Naive thymus-derived CD4-positive, alpha-beta T cell (primary cell): ENCODE results near the gene HOXB7. TPM values are rescaled to one million over a fixed set of nuclear protein-coding genes. Genes with fewer than 3 reads are reported as not detected.

Experiments used
- ATAC-seq: fragments of 150-1000 bp; cut with Tn5 transposase; 2 replicates; pipeline ENCODE4 v1.10.0; 2021; ENCODE audit warnings: mild to moderate bottlenecking, moderate library complexity
- CTCF ChIA-PET: fragments of 350-600 bp; sonication (Branson Sonifier 250); formaldehyde crosslinking; loops from one replicate; lab custom pipeline; 2021; ENCODE audit warnings: antibody characterized with exemption; lab: Charles Lee
- POLR2A ChIA-PET: fragments of 350-600 bp; sonication (Branson Sonifier 250); formaldehyde crosslinking; loops from one replicate; lab custom pipeline; 2021; ENCODE audit warnings: antibody characterized with exemption, inconsistent platforms; lab: Charles Lee
- DNase-seq, 9 donors: peaks; one replicate each; pipeline versions ENCODE4 v3.0.0 to v3.0.0-alpha.2; 2020 to 2022; ENCODE audit warnings: mixed read lengths in 1 of 9
- H3K27ac ChIP-seq: one replicate; pipeline ENCODE4 v1.7.0; 2013; ENCODE audit warnings: mild to moderate bottlenecking, low read depth, low read length, moderate library complexity
- H3K27me3 ChIP-seq, 2 donors: one replicate each; pipeline ENCODE4 v1.7.0; 2013; ENCODE audit warnings: low read length in 2 of 2, mild to moderate bottlenecking in 2 of 2, moderate library complexity in 2 of 2; ENCODE audit not compliant: control insufficient read depth in 2 of 2, insufficient read depth in 2 of 2
- H3K36me3 ChIP-seq, 3 experiments: 1 replicate in 2 of 3; 2 replicates in 1 of 3; pipeline ENCODE4 v1.7.0; 2013; ENCODE audit warnings: low read length in 3 of 3, mild to moderate bottlenecking in 3 of 3, moderate library complexity in 1 of 3; ENCODE audit not compliant: insufficient read depth in 3 of 3, control insufficient read depth in 2 of 3
- H3K4me1 ChIP-seq, 2 donors: one replicate each; pipeline ENCODE4 v1.7.0; 2013; ENCODE audit warnings: low read length in 2 of 2, mild to moderate bottlenecking in 2 of 2, moderate library complexity in 1 of 2; ENCODE audit not compliant: control insufficient read depth in 2 of 2, insufficient read depth in 2 of 2
- H3K4me3 ChIP-seq: 2 replicates; pipeline ENCODE4 v1.7.0; 2013; ENCODE audit warnings: mild to moderate bottlenecking, low read length
- H3K9me3 ChIP-seq, 3 experiments: 1 replicate in 2 of 3; 2 replicates in 1 of 3; pipeline ENCODE4 v1.7.0; 2013; ENCODE audit warnings: low read length in 3 of 3; ENCODE audit not compliant: control insufficient read depth in 2 of 3
- H3K27ac Mint-ChIP-seq, 9 donors: one replicate each; pipeline ENCODE4 v1.8.0; 2020 to 2022; ENCODE audit warnings: mixed read lengths in 9 of 9, mild to moderate bottlenecking in 8 of 9, moderate library complexity in 5 of 9, inconsistent platforms in 2 of 9
- H3K27me3 Mint-ChIP-seq, 5 donors: one replicate each; pipeline ENCODE4 v1.8.0; 2021 to 2022; ENCODE audit warnings: mixed read lengths in 5 of 5, mild to moderate bottlenecking in 1 of 5
- H3K36me3 Mint-ChIP-seq, 5 donors: one replicate each; pipeline ENCODE4 v1.8.0; 2020 to 2022; ENCODE audit warnings: mixed read lengths in 5 of 5, mild to moderate bottlenecking in 3 of 5, inconsistent platforms in 1 of 5
- H3K4me1 Mint-ChIP-seq, 7 donors: one replicate each; pipeline ENCODE4 v1.8.0; 2020 to 2022; ENCODE audit warnings: mixed read lengths in 7 of 7, mild to moderate bottlenecking in 3 of 7, inconsistent platforms in 1 of 7
- H3K4me3 Mint-ChIP-seq, 10 donors: one replicate each; pipeline ENCODE4 v1.8.0; 2020 to 2022; ENCODE audit warnings: mild to moderate bottlenecking in 10 of 10, mixed read lengths in 10 of 10, moderate library complexity in 6 of 10, inconsistent platforms in 2 of 10
- H3K9me3 Mint-ChIP-seq, 11 donors: one replicate each; pipeline ENCODE4 v1.8.0; 2020 to 2022; ENCODE audit warnings: mixed read lengths in 11 of 11, mild to moderate bottlenecking in 4 of 11, inconsistent platforms in 1 of 11, moderate library complexity in 1 of 11
- intact Hi-C, 2 donors: fragments of 100-400 bp; cut with micrococcal nuclease; formaldehyde crosslinking; loops; one replicate each; pipeline ENCODE4 v1.15.1; 2023
- polyA plus RNA-seq, 2 donors: library from polyadenylated mRNA; unstranded; fragments of 300-500 nt; fragmentation: Illumina TruSeq; gene quantifications; one replicate each; pipeline ENCODE4 v1.2.3, GENCODE V29; 2021
- total RNA-seq, 6 experiments: library from RNA in 5 of 6; stranded (reverse) in 5 of 6; gene quantifications; 1 replicate in 5 of 6; 2 replicates in 1 of 6; pipeline ENCODE4 v1.2.3 and lab custom pipeline; 2021 to 2026

Gene HOXB7
- total and polyA plus RNA-seq, 7 experiments from 2014 or later: 0.31 TPM; not detected in 6

- H3K4me1 Mint-ChIP-seq: peaks cover 0 to 20% (median 11%) of the 10 kb centered on the region in 7 donors
- H3K9me3 Mint-ChIP-seq: no peaks in the 10 kb centered on the region
- H3K27me3 Mint-ChIP-seq: peaks cover 4 to 32% (median 20%) of the 10 kb centered on the region in 5 donors
- peaks cover 0 to 4% of the 10 kb centered on the region in 2 donors for H3K27me3 ChIP-seq
- H3K4me3 Mint-ChIP-seq: no peak overlapping the region
- no peaks in the 10 kb centered on the region for H3K9me3 ChIP-seq
- ChIA-PET CTCF (interaction anchor here (0.7 kb wide), 1 partner anchor 796 kb away, joined by 3 read pairs; no protein-coding TSS in a partner anchor), POLR2A (interaction anchor here (0.7 to 2.3 kb wide), 3 partner anchors 11 to 1783 kb away, joined by 3 to 7 read pairs (median 4); no protein-coding TSS in a partner anchor)
- intact Hi-C loops: no loop called here
- DNase-seq: no peak
- no peaks in the 10 kb centered on the region for H3K4me1 ChIP-seq
- peaks cover 0 to 16% (median 0%) of the 10 kb centered on the region in 5 donors for H3K36me3 Mint-ChIP-seq
- H3K4me3 ChIP-seq: no peak overlapping the region
- H3K27ac ChIP-seq: no peak overlapping the region
- no peak for ATAC-seq
- H3K27ac Mint-ChIP-seq: no peak overlapping the region
- H3K36me3 ChIP-seq: no peaks in the 10 kb centered on the region
Observed at GRCh38 chr17:48565925-48566710, 44.7 kb downstream of the HOXB7 start.

DNA sequence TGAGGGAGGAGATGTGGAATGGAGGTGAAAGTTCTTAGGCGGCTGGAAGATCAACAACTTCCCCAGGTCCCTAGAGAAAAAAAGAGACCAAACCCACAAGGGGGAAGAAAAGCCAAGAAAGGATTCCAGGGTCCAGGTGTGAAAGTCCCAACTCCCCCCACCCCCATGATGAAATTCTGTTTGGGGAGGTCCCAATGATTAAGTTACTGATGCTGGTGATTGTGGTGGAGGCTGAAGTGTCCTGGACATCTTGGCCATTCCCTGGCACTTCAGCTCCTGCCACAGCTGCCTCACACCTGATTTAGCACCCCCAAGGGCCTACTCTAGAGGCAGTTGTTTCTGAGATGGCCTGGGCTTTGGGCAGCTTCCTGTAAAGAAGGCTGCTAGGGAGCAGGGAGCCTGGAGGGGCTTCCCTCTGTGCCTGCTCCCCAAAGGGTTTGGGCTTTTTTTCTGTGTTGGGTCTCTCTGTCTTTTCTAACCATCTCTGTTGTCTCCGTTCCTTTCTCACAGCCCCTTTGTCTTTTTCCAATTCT, 45.7 kb downstream of the HOXB7 start:
- H3K4me1 ChIP-seq: no peaks in the 10 kb centered on the region
- H3K36me3 Mint-ChIP-seq: peaks cover 0 to 16% (median 0%) of the 10 kb centered on the region in 5 donors
- H3K27ac ChIP-seq: no peak overlapping the region
- H3K36me3 ChIP-seq: no peaks in the 10 kb centered on the region
- H3K9me3 ChIP-seq: no peaks in the 10 kb centered on the region
- no peak overlapping the region for H3K27ac Mint-ChIP-seq
- intact Hi-C loops: no loop called here
- ChIA-PET CTCF (no interaction called here), POLR2A (interaction anchor here (2.3 kb wide), 1 partner anchor 10 kb away, joined by 7 read pairs; no protein-coding TSS in a partner anchor)
- peak overlapping the region in 5 of 10 donors; percentile 14 to 52 (median 33) for H3K4me3 Mint-ChIP-seq
- peaks cover 0 to 21% (median 11%) of the 10 kb centered on the region in 7 donors for H3K4me1 Mint-ChIP-seq
- H3K4me3 ChIP-seq: no peak overlapping the region
- peaks cover 9 to 36% (median 17%) of the 10 kb centered on the region in 5 donors for H3K27me3 Mint-ChIP-seq
- peaks cover 0 to 1% (median 0%) of the 10 kb centered on the region in 11 donors for H3K9me3 Mint-ChIP-seq
- H3K27me3 ChIP-seq: peaks cover 0 to 4% of the 10 kb centered on the region in 2 donors
- ATAC-seq (no peak), DNase-seq (no peak)

- peaks cover 9 to 34% (median 12%) of the 10 kb centered on the region in 5 donors for H3K27me3 Mint-ChIP-seq
- peaks cover 0 to 4% of the 10 kb centered on the region in 2 donors for H3K27me3 ChIP-seq
- intact Hi-C loops: no loop called here
- DNase-seq: no peak
- CTCF ChIA-PET: no interaction called here
- peak; percentile 14 for ATAC-seq
- no peak overlapping the region for H3K4me3 ChIP-seq
- H3K4me3 Mint-ChIP-seq: peak overlapping the region in 6 of 10 donors; percentile 14 to 54 (median 42)
- peaks cover 0 to 1% (median 0%) of the 10 kb centered on the region in 11 donors for H3K9me3 Mint-ChIP-seq
- H3K4me1 ChIP-seq: no peaks in the 10 kb centered on the region
- H3K27ac Mint-ChIP-seq: no peak overlapping the region
- H3K27ac ChIP-seq: no peak overlapping the region
- H3K36me3 Mint-ChIP-seq: peaks cover 0 to 16% (median 0%) of the 10 kb centered on the region in 5 donors
- POLR2A ChIA-PET: no interaction called here
- no peaks in the 10 kb centered on the region for H3K9me3 ChIP-seq
- peaks cover 0 to 21% (median 11%) of the 10 kb centered on the region in 7 donors for H3K4me1 Mint-ChIP-seq
- H3K36me3 ChIP-seq: no peaks in the 10 kb centered on the region
Observed at GRCh38 chr17:48564188-48565021, 46.4 kb downstream of the HOXB7 start.

GRCh38 chr17:48563867-48564187, 47.0 kb downstream of the HOXB7 start:
- Mint-ChIP-seq H3K9me3 (peaks cover 0 to 1% (median 0%) of the 10 kb centered on the region in 11 donors), H3K27ac (peak overlapping the region in 1 of 9 donors; percentile 37), H3K4me3 (peak overlapping the region in 6 of 10 donors; percentile 12 to 54 (median 48)), H3K4me1 (peaks cover 0 to 16% (median 8%) of the 10 kb centered on the region in 7 donors), H3K27me3 (peaks cover 9 to 39% (median 12%) of the 10 kb centered on the region in 5 donors), H3K36me3 (peaks cover 0 to 14% (median 0%) of the 10 kb centered on the region in 5 donors)
- Histone ChIP-seq H3K9me3 (no peaks in the 10 kb centered on the region), H3K36me3 (no peaks in the 10 kb centered on the region), H3K4me3 (no peak overlapping the region), H3K4me1 (no peaks in the 10 kb centered on the region), H3K27ac (no peak overlapping the region), H3K27me3 (peaks cover 0 to 1% of the 10 kb centered on the region in 2 donors)
- POLR2A ChIA-PET: interaction anchor here (1.1 kb wide), 1 partner anchor 17 kb away, joined by 3 read pairs; no protein-coding TSS in a partner anchor
- intact Hi-C loops: no loop called here
- DNase-seq: no peak
- CTCF ChIA-PET: no interaction called here
- no peak for ATAC-seq

DNA sequence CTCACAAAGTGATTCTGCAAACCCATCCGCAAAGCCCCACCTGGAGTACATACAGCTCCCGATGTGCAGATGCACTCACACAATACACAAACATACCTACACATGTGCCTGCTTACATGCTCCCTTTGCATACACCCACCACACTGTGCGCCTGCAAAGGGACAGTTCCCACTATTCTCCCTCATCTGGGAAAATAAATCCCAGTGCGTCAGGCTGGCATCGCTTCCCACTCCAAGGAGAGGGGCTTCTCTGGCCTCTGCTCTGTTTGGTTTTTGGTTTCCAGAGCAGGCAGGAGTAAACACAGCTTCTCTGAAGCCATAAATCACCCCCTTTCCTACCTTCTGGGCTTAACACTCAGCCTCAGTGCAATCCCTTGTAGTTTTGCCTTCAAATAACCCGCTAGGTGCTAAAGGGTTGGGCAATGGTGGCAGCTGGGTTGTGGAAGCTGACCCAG, 47.4 kb downstream of the HOXB7 start:
- no peak for ATAC-seq
- Histone ChIP-seq H3K4me1 (no peaks in the 10 kb centered on the region), H3K36me3 (no peaks in the 10 kb centered on the region), H3K27ac (no peak overlapping the region), H3K9me3 (no peaks in the 10 kb centered on the region), H3K4me3 (no peak overlapping the region), H3K27me3 (no peaks in the 10 kb centered on the region)
- Mint-ChIP-seq H3K4me1 (peaks cover 0 to 15% (median 3%) of the 10 kb centered on the region in 7 donors), H3K27ac (peak overlapping the region in 1 of 9 donors; percentile 37), H3K36me3 (peaks cover 0 to 13% (median 0%) of the 10 kb centered on the region in 5 donors), H3K27me3 (peaks cover 9 to 44% (median 14%) of the 10 kb centered on the region in 5 donors), H3K4me3 (peak overlapping the region in 5 of 10 donors; percentile 36 to 54 (median 48)), H3K9me3 (peaks cover 0 to 1% (median 0%) of the 10 kb centered on the region in 11 donors)
- DNase-seq: no peak
- ChIA-PET POLR2A (interaction anchor here (1.1 kb wide), 1 partner anchor 16 kb away, joined by 3 read pairs; no protein-coding TSS in a partner anchor), CTCF (no interaction called here)
- intact Hi-C loops: no loop called here

- peaks cover 0 to 10% (median 0%) of the 10 kb centered on the region in 5 donors for H3K36me3 Mint-ChIP-seq
- H3K4me1 Mint-ChIP-seq: peaks cover 0 to 15% (median 0%) of the 10 kb centered on the region in 7 donors
- POLR2A ChIA-PET: interaction anchor here (1.1 kb wide), 1 partner anchor 16 kb away, joined by 3 read pairs; no protein-coding TSS in a partner anchor
- no peak overlapping the region for H3K4me3 Mint-ChIP-seq
- CTCF ChIA-PET: no interaction called here
- no peak overlapping the region for H3K27ac Mint-ChIP-seq
- no peak overlapping the region for H3K27ac ChIP-seq
- H3K27me3 Mint-ChIP-seq: peaks cover 9 to 48% (median 17%) of the 10 kb centered on the region in 5 donors
- H3K4me1 ChIP-seq: no peaks in the 10 kb centered on the region
- no peak overlapping the region for H3K4me3 ChIP-seq
- DNase-seq: no peak
- no peak for ATAC-seq
- H3K27me3 ChIP-seq: no peaks in the 10 kb centered on the region
- no peaks in the 10 kb centered on the region for H3K36me3 ChIP-seq
- intact Hi-C loops: no loop called here
- no peaks in the 10 kb centered on the region for H3K9me3 ChIP-seq
- H3K9me3 Mint-ChIP-seq: peaks cover 0 to 1% (median 0%) of the 10 kb centered on the region in 11 donors
Observed at GRCh38 chr17:48562934-48563333, 47.9 kb downstream of the HOXB7 start.
